Measurements from ENCODE around the gene FAM83B.

FAM83B gene

DNA sequence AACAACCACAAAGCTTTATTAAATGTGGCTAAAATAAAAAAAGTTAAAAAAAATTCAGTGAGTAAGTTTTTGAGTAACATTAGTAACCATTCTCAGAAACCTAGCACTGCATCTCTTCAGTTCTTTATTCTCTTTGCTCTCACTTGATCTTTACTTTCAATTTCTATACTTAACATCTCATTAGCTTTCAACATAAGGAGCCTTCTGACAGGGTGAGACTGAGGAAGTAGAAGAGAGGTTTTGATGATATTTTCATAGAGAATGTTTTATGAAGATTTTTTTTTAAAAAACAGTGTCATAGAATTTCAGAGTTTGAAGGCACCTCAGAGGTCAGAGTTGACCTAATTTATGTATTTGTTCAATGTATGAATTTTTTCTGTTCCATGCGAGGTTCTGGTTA lies 60.8 kb downstream of the FAM83B start:
- H3K9ac ChIP-seq (ENCODE audit: low read length), result no peak overlapping the region
- TF ChIP-seq, protein P1, sequence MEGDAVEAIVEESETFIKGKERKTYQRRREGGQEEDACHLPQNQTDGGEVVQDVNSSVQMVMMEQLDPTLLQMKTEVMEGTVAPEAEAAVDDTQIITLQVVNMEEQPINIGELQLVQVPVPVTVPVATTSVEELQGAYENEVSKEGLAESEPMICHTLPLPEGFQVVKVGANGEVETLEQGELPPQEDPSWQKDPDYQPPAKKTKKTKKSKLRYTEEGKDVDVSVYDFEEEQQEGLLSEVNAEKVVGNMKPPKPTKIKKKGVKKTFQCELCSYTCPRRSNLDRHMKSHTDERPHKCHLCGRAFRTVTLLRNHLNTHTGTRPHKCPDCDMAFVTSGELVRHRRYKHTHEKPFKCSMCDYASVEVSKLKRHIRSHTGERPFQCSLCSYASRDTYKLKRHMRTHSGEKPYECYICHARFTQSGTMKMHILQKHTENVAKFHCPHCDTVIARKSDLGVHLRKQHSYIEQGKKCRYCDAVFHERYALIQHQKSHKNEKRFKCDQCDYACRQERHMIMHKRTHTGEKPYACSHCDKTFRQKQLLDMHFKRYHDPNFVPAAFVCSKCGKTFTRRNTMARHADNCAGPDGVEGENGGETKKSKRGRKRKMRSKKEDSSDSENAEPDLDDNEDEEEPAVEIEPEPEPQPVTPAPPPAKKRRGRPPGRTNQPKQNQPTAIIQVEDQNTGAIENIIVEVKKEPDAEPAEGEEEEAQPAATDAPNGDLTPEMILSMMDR (IDR thresholded peaks at IDR 0.05; ENCODE audit: insufficient read depth, low read length, poor library complexity, severe bottlenecking), result no peak
- no peak for TF ChIP-seq EZH2phosphoT487 (conservative IDR thresholded peaks at IDR 0.05; ENCODE audit: low read length)
- H3K4me2 ChIP-seq (ENCODE audit: low read depth, low read length, poor library complexity, severe bottlenecking), result no peak overlapping the region
- no peak overlapping the region for H3K4me3 ChIP-seq (ENCODE audit: insufficient read depth, low read length, poor library complexity, severe bottlenecking)
- no peaks in the 10 kb centered on the region for H3K9me2 ChIP-seq (replicated peaks; ENCODE audit: insufficient read depth, low read length)
- no peak overlapping the region for H2AFZ ChIP-seq (ENCODE audit: low read depth, low read length, severe bottlenecking)
- no peaks in the 10 kb centered on the region for H3K79me2 ChIP-seq (ENCODE audit: insufficient read depth, low read length)
- H3K36me3 ChIP-seq (ENCODE audit: low read length), result no peaks in the 10 kb centered on the region
- no peaks in the 10 kb centered on the region for H3K9me3 ChIP-seq (ENCODE audit: insufficient read depth, low read length)
- H3K27me3 ChIP-seq (ENCODE audit: low read length), result no peaks in the 10 kb centered on the region
- no peaks in the 10 kb centered on the region for H3F3A ChIP-seq (ENCODE audit: insufficient read depth)
- no peaks in the 10 kb centered on the region for H4K20me1 ChIP-seq (ENCODE audit: low read depth, low read length)
- no peak overlapping the region for H3K27ac ChIP-seq (ENCODE audit: low read depth, low read length)

DNA sequence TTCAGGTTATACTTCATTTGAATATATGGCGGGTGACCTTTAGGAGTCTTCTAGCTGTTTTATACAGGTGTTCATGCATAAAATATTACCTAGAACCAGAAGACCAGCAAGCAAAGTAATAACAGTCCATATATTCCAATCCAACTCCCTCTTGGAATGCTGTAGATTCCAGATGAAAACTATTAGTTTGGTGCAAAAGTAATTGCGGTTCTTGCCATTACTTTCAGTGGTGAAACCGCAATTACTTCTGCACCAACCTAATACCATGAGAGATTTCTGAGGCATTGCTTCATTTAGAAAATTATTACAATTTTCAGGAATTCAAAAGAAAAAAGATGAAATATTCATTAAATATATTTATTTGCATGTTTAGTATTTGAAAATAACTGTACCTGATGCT lies 62.6 kb downstream of the FAM83B start:
- TF ChIP-seq, protein P1 (IDR thresholded peaks at IDR 0.05; ENCODE audit: insufficient read depth, low read length, poor library complexity, severe bottlenecking), result no peak
- no peak for TF ChIP-seq EZH2phosphoT487 (conservative IDR thresholded peaks at IDR 0.05; ENCODE audit: low read length)
- Histone ChIP-seq H4K20me1 (ENCODE audit: low read depth, low read length) (no peaks in the 10 kb centered on the region), H3F3A (ENCODE audit: insufficient read depth) (no peaks in the 10 kb centered on the region), H3K9ac (ENCODE audit: low read length) (no peak overlapping the region), H3K36me3 (ENCODE audit: low read length) (no peaks in the 10 kb centered on the region), H3K4me3 (ENCODE audit: insufficient read depth, low read length, poor library complexity, severe bottlenecking) (no peak overlapping the region), H3K9me2 (replicated peaks; ENCODE audit: insufficient read depth, low read length) (no peaks in the 10 kb centered on the region), H3K9me3 (ENCODE audit: insufficient read depth, low read length) (no peaks in the 10 kb centered on the region), H2AFZ (ENCODE audit: low read depth, low read length, severe bottlenecking) (no peak overlapping the region), H3K27ac (ENCODE audit: low read depth, low read length) (no peak overlapping the region), H3K27me3 (ENCODE audit: low read length) (no peaks in the 10 kb centered on the region), H3K79me2 (ENCODE audit: insufficient read depth, low read length) (no peaks in the 10 kb centered on the region), H3K4me2 (ENCODE audit: low read depth, low read length, poor library complexity, severe bottlenecking) (no peak overlapping the region)

DNA sequence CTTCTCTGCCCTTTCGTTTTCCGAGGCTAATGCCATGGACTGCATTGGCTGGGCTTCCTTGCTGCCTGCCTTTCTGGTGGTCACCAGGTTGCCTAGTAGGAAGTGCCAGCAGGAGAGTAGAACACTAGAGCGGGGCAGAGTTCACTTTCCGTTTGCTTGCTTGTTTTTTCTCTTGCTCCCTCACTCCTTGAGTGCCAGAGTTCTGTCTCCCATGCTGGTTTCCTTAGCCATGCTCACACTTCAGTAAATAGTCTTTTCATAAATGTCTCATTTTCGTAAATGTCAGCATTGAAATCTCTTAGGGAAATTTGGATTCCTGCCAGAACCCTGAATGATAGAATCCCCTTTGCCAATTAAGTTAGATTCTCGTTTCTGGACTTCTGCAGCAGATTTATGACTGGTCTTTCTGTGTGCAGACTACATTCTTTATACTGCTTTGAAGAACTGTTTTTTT lies 63.9 kb downstream of the FAM83B start:
- Histone ChIP-seq H3K9ac (ENCODE audit: low read length) (no peak overlapping the region), H4K20me1 (ENCODE audit: low read depth, low read length) (no peaks in the 10 kb centered on the region), H3K4me3 (ENCODE audit: insufficient read depth, low read length, poor library complexity, severe bottlenecking) (no peak overlapping the region), H3K36me3 (ENCODE audit: low read length) (no peaks in the 10 kb centered on the region), H3K9me3 (ENCODE audit: insufficient read depth, low read length) (no peaks in the 10 kb centered on the region), H3K4me2 (ENCODE audit: low read depth, low read length, poor library complexity, severe bottlenecking) (no peak overlapping the region), H3K27me3 (ENCODE audit: low read length) (no peaks in the 10 kb centered on the region), H3F3A (ENCODE audit: insufficient read depth) (no peaks in the 10 kb centered on the region), H2AFZ (ENCODE audit: low read depth, low read length, severe bottlenecking) (no peak overlapping the region), H3K79me2 (ENCODE audit: insufficient read depth, low read length) (no peaks in the 10 kb centered on the region), H3K27ac (ENCODE audit: low read depth, low read length) (no peak overlapping the region), H3K9me2 (replicated peaks; ENCODE audit: insufficient read depth, low read length) (no peaks in the 10 kb centered on the region)
- TF ChIP-seq, protein P1 (IDR thresholded peaks at IDR 0.05; ENCODE audit: insufficient read depth, low read length, poor library complexity, severe bottlenecking), result no peak
- no peak for TF ChIP-seq EZH2phosphoT487 (conservative IDR thresholded peaks at IDR 0.05; ENCODE audit: low read length)

Measured in SU-DHL-6 (cell line).